ENCODE results near the gene DNAH8.

The DNAH8 gene

DNA sequence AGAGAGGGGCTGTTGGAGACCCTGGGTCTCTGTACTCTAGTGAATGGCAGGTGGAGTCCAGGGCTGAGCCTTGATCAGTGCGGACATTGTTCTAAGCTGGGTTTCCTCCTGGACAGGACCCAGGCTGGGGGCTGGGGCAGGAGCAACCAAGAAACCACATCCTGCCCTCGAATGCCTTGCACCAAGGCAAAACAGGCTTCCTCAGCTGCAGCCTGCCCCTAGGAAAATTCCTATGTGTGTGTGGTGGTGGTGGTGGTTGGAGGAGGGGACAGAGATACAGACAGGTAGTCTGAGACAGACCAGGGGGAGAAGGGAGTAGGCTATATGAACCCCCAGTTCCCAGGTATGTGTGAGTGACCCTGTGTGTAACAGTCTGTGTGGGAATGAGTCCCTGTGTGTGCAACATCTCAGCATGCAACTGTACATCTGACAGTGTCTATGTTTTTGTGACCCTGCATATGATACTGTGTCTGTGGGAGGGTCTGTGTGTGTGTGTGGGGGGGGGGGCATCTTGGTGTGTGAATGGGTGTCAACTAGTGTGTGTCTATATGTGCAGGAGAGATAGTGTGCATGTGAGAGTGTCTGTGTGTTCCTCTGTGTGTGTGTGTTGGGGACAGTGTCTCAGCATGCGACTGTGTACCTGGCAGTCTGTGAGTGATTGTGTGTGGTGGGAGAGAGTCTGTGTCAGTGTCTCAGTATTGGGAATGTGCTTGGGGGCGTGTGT is 336.4 kb downstream of the DNAH8 start:
- DNase-seq (ENCODE audit: low spot score): no peak

GRCh38 chr6:39053016-39053624 is 338.0 kb downstream of the DNAH8 start:
- DNase-seq (ENCODE audit: low spot score): no peak

GRCh38 chr6:39053854-39054576 is 338.9 kb downstream of the DNAH8 start:
- DNase-seq (ENCODE audit: low spot score): no peak

- no peak for DNase-seq (ENCODE audit: low spot score)
Observed at GRCh38 chr6:39054577-39055142, 339.5 kb downstream of the DNAH8 start.

- no peak for DNase-seq (ENCODE audit: low spot score)
Observed at GRCh38 chr6:39055661-39056060, 340.6 kb downstream of the DNAH8 start.

GRCh38 chr6:39056191-39056590 is 341.1 kb downstream of the DNAH8 start:
- no peak for DNase-seq (ENCODE audit: low spot score)

GRCh38 chr6:39056681-39057080 is 341.6 kb downstream of the DNAH8 start:
- DNase-seq (ENCODE audit: low spot score): no peak

DNA sequence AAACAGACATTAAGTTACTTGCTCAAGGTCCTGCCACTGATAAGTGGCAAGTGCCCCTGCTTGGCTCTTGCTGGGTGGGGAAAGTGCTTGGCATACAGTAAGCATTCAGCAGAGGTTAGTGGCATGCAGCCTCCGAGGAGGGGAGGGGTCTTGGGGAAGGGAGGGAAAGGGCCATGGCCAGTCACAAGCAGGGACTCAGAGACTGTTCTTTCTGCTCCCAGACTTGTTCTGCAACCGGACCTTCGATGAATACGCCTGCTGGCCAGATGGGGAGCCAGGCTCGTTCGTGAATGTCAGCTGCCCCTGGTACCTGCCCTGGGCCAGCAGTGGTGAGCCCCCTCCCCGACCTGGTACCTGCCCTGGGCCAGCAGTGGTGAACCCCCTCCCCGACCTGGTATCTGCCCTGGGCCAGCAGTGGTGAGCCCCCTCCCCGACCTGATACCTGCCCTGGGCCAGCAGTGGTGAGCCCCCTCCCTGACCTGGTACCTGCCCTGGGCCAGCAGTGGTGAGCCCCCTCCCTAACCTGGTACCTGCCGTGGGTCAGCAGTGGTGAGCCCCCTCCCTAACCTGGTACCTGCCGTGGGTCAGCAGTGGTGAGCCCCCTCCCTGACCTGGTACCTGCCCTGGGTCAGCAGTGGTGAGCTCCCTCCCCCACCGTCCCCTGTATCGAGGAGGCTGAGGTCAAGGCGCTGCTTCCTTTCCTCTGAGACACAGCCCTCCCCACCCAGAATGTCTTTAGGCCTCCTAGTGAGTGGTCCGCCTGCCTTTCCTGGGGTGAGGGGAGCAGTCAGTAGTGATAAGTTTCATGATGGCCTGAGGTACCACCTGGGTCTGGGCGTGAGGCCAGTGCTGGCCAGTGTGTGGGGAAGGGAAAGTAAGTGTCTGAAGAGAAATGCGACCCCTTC is 342.4 kb downstream of the DNAH8 start:
- DNase-seq (ENCODE audit: low spot score): no peak

- no peak for DNase-seq (ENCODE audit: low spot score)
Observed at GRCh38 chr6:39058471-39059147, 343.5 kb downstream of the DNAH8 start.

- no peak for DNase-seq (ENCODE audit: low spot score)
Observed at GRCh38 chr6:39059496-39060310, 344.6 kb downstream of the DNAH8 start.

DNA sequence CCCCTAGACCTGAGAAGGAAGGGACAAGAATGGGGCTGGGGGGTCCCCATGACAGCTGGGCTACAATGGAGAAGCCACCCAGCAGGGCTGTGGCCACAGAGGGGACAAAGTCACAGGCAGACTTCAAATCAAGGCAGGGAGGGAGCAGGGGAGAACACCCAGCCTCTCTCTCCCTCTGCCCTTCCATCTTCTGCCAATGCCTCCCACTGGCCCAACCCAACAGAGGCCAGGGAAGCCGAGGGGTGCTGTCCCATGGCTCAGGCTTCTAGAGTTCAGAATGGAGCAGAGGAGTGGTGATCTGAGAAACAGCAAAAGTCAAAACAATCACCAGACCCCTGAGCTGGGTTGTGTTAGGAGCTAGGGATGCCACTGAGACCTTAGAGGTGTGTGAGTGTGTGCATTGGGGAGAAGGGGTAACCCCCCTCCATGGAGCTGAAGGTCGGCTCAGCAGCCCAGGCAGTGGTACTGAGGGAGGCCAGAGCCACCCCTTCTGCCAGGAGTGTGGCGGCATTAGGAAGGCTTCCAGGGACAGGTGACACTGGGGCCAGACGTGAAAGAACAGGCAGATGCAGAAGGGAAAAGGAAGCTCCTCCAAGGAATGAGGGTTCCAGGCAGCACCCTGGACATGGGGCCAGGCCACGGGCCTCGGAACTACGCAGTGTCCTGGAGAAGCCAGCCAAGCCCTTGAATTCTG is 345.5 kb downstream of the DNAH8 start:
- DNase-seq (ENCODE audit: low spot score): no peak

DNA sequence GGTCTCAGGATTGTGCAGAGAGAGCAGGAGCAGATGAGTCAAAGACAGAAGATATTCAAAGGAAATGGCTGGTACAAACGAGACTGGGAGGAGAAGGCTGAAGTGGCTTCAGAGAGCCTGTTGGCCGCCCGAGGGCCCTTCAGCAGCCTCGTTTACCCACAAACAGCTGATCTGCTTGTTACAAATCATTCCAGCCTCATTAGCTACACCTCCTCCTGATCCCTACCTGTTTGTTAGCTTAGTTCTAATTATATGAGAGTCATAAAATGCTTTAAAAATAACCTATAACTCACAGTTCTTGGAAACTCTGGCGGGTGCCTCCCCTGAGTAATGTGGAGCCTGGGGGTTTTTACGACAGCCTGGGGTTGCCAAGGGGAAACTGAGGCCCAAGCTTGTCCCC is 346.1 kb downstream of the DNAH8 start:
- DNase-seq (ENCODE audit: low spot score): no peak

DNA sequence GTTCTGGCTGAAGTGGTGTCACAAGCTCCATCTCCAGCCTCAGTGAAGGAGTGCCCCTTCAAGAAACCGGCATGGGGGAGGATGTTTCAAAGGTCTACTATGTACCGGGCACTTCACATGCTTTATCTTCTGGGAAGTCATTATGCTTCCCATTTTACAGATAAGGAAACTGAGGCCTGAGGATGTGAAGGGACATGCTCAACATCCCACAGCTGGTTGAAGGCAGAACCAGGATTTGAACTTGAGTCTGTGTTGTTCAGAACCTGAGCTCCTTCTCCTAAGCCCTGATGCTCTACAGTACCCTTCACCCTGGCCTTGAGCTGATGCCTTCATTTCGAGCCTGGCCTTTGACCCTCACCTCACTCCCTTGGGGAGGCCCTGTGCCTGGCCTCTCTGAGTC is 346.5 kb downstream of the DNAH8 start:
- no peak for DNase-seq (ENCODE audit: low spot score)

- DNase-seq (ENCODE audit: low spot score): no peak
Observed at GRCh38 chr6:39062014-39062740, 347.1 kb downstream of the DNAH8 start.

- no peak for DNase-seq (ENCODE audit: low spot score)
Observed at GRCh38 chr6:39063526-39063925, 348.4 kb downstream of the DNAH8 start.

GRCh38 chr6:39065561-39065960 is 350.4 kb downstream of the DNAH8 start:
- DNase-seq (ENCODE audit: low spot score): no peak

DNA sequence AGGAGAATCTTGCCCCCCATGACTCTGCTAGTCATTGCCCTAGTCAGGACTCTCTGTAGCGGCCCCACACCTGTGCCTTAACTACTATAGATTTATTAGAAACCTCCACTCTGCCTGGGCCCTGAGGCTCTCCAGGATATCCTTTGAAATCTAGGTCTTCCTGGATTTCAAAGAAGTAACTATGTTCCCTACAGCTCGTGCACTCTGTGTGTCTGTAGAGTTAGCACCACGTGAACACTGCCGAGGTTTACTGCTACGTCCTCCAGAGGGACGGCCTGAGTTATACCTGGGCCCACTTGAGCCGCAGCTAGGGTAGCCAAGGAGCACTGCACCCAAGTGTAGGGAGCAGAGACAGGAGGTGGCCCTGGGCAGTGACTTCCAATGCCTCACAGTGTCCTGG is 353.3 kb downstream of the DNAH8 start:
- DNase-seq (ENCODE audit: low spot score): no peak

- DNase-seq (ENCODE audit: low spot score): no peak
Observed at GRCh38 chr6:39072830-39073229, 357.7 kb downstream of the DNAH8 start.
